ENCODE data around the gene GOLT1A. TPM values are rescaled to one million over a fixed set of nuclear protein-coding genes. Genes with fewer than 3 reads are reported as not detected.

GOLT1A gene
- total RNA-seq, 1 donor from 2014 or later: 7.0 TPM

GRCh38 chr1:204169858-204170257 is 43.9 kb downstream of the GOLT1A start:
- Mint-ChIP-seq H3K36me3 (no peaks in the 10 kb centered on the region), H3K27me3 (no peaks in the 10 kb centered on the region), H3K4me1 (ENCODE audit: unreplicated experiment) (no peaks in the 10 kb centered on the region), H3K27ac (no peak overlapping the region), H3K9me3 (no peaks in the 10 kb centered on the region), H3K4me3 (no peak overlapping the region)
- no peak for TF ChIP-seq CTCF (conservative IDR thresholded peaks at IDR 0.05)
- DNase-seq (ENCODE audit: extremely low spot score, unreplicated experiment): no peak

GRCh38 chr1:204167730-204168129 is 46.1 kb downstream of the GOLT1A start:
- no peak overlapping the region for H3K27ac Mint-ChIP-seq
- DNase-seq (ENCODE audit: extremely low spot score, unreplicated experiment): no peak
- TF ChIP-seq CTCF (conservative IDR thresholded peaks at IDR 0.05): no peak
- no peaks in the 10 kb centered on the region for H3K9me3 Mint-ChIP-seq
- no peak overlapping the region for H3K4me3 Mint-ChIP-seq
- no peaks in the 10 kb centered on the region for H3K36me3 Mint-ChIP-seq
- H3K4me1 Mint-ChIP-seq (ENCODE audit: unreplicated experiment): no peaks in the 10 kb centered on the region
- H3K27me3 Mint-ChIP-seq: no peaks in the 10 kb centered on the region

- Mint-ChIP-seq H3K4me1 (ENCODE audit: unreplicated experiment) (peaks cover 5% of the 10 kb centered on the region), H3K27ac (no peak within 1 kb of the TSS), H3K4me3 (no peak within 1 kb of the TSS), H3K9me3 (no peaks in the 10 kb centered on the region), H3K36me3 (no peaks in the 10 kb centered on the region), H3K27me3 (peaks cover 3% of the 10 kb centered on the region)
- no peak for DNase-seq (ENCODE audit: extremely low spot score, unreplicated experiment)
- no peak for TF ChIP-seq CTCF (conservative IDR thresholded peaks at IDR 0.05)
Measured at GRCh38 chr1:204166219-204166618, 47.6 kb downstream of the GOLT1A start, which contains the start of gene REN. REN (minus strand) TSS chr1:204166337; CDS start chr1:204166293, 44 bp downstream.

- Mint-ChIP-seq H3K9me3 (no peaks in the 10 kb centered on the region), H3K4me1 (ENCODE audit: unreplicated experiment) (peaks cover 5% of the 10 kb centered on the region), H3K4me3 (no peak overlapping the region), H3K27me3 (peaks cover 22% of the 10 kb centered on the region), H3K27ac (peak overlapping the region; percentile 79), H3K36me3 (no peaks in the 10 kb centered on the region)
- DNase-seq (ENCODE audit: extremely low spot score, unreplicated experiment): peak; percentile 90
- peak; percentile 99 for TF ChIP-seq CTCF (conservative IDR thresholded peaks at IDR 0.05)
Measured at GRCh38 chr1:204162494-204163074, 51.2 kb downstream of the GOLT1A start.

- H3K27me3 Mint-ChIP-seq: peaks cover 27% of the 10 kb centered on the region
- no peak overlapping the region for H3K4me3 Mint-ChIP-seq
- peaks cover 5% of the 10 kb centered on the region for H3K4me1 Mint-ChIP-seq (ENCODE audit: unreplicated experiment)
- H3K27ac Mint-ChIP-seq: peak overlapping the region; percentile 79
- H3K9me3 Mint-ChIP-seq: no peaks in the 10 kb centered on the region
- TF ChIP-seq CTCF (conservative IDR thresholded peaks at IDR 0.05): no peak
- no peak for DNase-seq (ENCODE audit: extremely low spot score, unreplicated experiment)
- no peaks in the 10 kb centered on the region for H3K36me3 Mint-ChIP-seq
Measured at GRCh38 chr1:204161609-204162493, 51.9 kb downstream of the GOLT1A start.
